Osteoblast (primary cell): Measurements from ENCODE around the gene IL26. TPM values are rescaled to one million over a fixed set of nuclear protein-coding genes. Genes with fewer than 3 reads are reported as not detected.

Source experiments
- DNase-seq: peaks from one replicate; pipeline ENCODE4 v3.0.0; 2011; ENCODE audit warnings: low spot score, mixed read lengths; ENCODE audit not compliant: insufficient read length; ENCODE audit errors: missing footprints
- H2AFZ ChIP-seq: 2 replicates; pipeline ENCODE4 v1.6.0; 2011; ENCODE audit warnings: mild to moderate bottlenecking, low read length
- H3K27ac ChIP-seq: 2 replicates; pipeline ENCODE4 v1.5.1; 2011; ENCODE audit warnings: mild to moderate bottlenecking, low read depth, low read length, moderate library complexity
- H3K27me3 ChIP-seq: 2 replicates; pipeline ENCODE4 v1.6.0; 2012; ENCODE audit warnings: mild to moderate bottlenecking, control low read depth, inconsistent platforms, low read length, moderate library complexity; ENCODE audit not compliant: insufficient read depth
- H3K36me3 ChIP-seq: 2 replicates; pipeline ENCODE4 v1.5.1; 2011; ENCODE audit warnings: mild to moderate bottlenecking, low read length, control low read depth, moderate library complexity; ENCODE audit not compliant: insufficient read depth
- H3K4me1 ChIP-seq: 2 replicates; pipeline ENCODE4 v1.5.1; 2011; ENCODE audit warnings: mild to moderate bottlenecking, low read length, control low read depth, moderate library complexity; ENCODE audit not compliant: insufficient read depth
- H3K4me2 ChIP-seq: 2 replicates; pipeline ENCODE4 v1.6.0; 2011; ENCODE audit warnings: mild to moderate bottlenecking, low read length; ENCODE audit not compliant: insufficient read depth
- H3K4me3 ChIP-seq: fragments of 200-600 bp; sonication (generic); 3 replicates; pipeline ENCODE4 v1.5.1; 2012; ENCODE audit warnings: mild to moderate bottlenecking, low read length, inconsistent platforms; ENCODE audit not compliant: insufficient read depth
- H3K79me2 ChIP-seq: 2 replicates; pipeline ENCODE4 v1.6.0; 2012; ENCODE audit warnings: mild to moderate bottlenecking, low read length, control low read depth, inconsistent platforms; ENCODE audit not compliant: insufficient read depth
- H3K9me3 ChIP-seq: 2 replicates; pipeline ENCODE4 v1.5.1; 2011; ENCODE audit warnings: low read depth, low read length, control low read depth
- H4K20me1 ChIP-seq: 2 replicates; pipeline ENCODE4 v1.6.0; 2012; ENCODE audit warnings: mild to moderate bottlenecking, low read length, control low read depth; ENCODE audit not compliant: insufficient read depth
- total RNA-seq: library from RNA; depleted of rRNA; stranded (reverse); fragments of >200 nt; gene quantifications from 2 replicates; pipeline ENCODE4 v1.2.3, GENCODE V29; 2012
- TF ChIP-seq, protein P1 (sequence below): IDR thresholded peaks from 2 replicates; pipeline ENCODE4 v1.5.1; 2011; ENCODE audit warnings: mild to moderate bottlenecking, low read depth, low read length, moderate library complexity; ENCODE audit errors: extremely low read depth

IL26 gene
- total RNA-seq, 1 donor, result 3.6 TPM

GRCh38 chr12:68240975-68241374 is 15.4 kb upstream of the IL26 start:
- Histone ChIP-seq H3K4me3 (peak overlapping the region; percentile 41), H3K79me2 (no peaks in the 10 kb centered on the region), H3K27me3 (no peaks in the 10 kb centered on the region), H3K36me3 (no peaks in the 10 kb centered on the region), H4K20me1 (no peaks in the 10 kb centered on the region), H2AFZ (peak overlapping the region; percentile 83), H3K4me1 (peaks cover 61% of the 10 kb centered on the region), H3K4me2 (peak overlapping the region; percentile 76), H3K9me3 (no peaks in the 10 kb centered on the region), H3K27ac (peak overlapping the region; percentile 94)
- TF ChIP-seq, protein P1, sequence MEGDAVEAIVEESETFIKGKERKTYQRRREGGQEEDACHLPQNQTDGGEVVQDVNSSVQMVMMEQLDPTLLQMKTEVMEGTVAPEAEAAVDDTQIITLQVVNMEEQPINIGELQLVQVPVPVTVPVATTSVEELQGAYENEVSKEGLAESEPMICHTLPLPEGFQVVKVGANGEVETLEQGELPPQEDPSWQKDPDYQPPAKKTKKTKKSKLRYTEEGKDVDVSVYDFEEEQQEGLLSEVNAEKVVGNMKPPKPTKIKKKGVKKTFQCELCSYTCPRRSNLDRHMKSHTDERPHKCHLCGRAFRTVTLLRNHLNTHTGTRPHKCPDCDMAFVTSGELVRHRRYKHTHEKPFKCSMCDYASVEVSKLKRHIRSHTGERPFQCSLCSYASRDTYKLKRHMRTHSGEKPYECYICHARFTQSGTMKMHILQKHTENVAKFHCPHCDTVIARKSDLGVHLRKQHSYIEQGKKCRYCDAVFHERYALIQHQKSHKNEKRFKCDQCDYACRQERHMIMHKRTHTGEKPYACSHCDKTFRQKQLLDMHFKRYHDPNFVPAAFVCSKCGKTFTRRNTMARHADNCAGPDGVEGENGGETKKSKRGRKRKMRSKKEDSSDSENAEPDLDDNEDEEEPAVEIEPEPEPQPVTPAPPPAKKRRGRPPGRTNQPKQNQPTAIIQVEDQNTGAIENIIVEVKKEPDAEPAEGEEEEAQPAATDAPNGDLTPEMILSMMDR, result no peak
- no peak for DNase-seq

DNA sequence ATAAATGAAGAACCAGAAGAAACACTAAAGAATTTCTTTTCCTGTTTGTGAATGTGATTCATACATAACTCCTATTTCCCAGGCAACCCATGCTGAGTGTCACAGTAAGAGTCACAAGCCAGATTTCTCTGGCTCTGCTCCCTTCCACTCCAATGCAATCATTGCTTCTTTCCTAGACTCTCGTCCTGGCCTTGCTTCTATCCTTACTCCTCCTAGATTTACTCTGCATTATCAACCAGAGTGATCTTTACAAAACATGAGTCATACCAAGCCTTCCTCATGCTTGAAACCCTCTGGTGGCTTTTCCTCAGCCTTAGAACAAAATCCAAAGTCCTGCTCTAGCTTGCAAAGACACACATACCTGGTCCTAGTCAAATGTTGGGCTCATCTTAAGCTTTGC is 14.5 kb upstream of the IL26 start:
- Histone ChIP-seq H3K9me3 (no peaks in the 10 kb centered on the region), H4K20me1 (no peaks in the 10 kb centered on the region), H3K27me3 (no peaks in the 10 kb centered on the region), H3K79me2 (no peaks in the 10 kb centered on the region), H3K4me3 (no peak overlapping the region), H3K4me2 (peak overlapping the region; percentile 76), H3K4me1 (peaks cover 54% of the 10 kb centered on the region), H3K27ac (peak overlapping the region; percentile 94), H3K36me3 (no peaks in the 10 kb centered on the region), H2AFZ (peak overlapping the region; percentile 2)
- TF ChIP-seq, protein P1, result no peak
- peak; percentile 83 for DNase-seq

DNA sequence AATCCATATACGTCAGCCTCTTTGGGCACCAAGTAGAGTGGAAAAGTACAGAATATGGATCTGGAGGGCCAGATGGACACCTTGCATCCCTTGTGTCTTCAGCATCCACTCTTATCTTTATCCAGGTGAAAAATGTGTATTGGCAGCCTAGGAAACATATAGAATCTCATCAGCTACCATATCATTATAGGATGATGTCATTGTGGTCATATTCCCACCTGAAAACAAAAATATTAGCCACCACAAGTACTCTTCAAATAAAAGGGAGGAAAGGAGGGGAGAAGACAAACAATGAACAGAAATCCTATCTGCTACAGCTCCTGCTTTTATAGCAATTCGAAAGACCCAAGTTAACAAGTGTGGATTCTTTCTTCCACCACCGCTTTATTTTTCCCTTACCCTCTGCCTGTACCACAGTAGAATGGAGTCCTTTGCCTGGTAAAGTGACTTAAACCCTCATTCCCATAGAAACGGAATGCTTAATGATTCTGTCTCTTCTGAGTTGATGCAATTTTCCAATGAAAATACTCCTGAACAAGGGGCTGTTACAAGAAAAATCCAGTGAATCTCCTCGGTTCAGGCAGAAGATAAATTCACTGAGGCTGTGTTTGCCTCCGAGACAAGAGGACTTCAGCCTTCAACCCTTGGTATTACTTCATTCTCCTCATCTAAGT is 13.8 kb upstream of the IL26 start:
- H3K27ac ChIP-seq, result peak overlapping the region; percentile 94

GRCh38 chr12:68237619-68238018 is 12.0 kb upstream of the IL26 start:
- peak overlapping the region; percentile 50 for H3K27ac ChIP-seq
- no peaks in the 10 kb centered on the region for H3K79me2 ChIP-seq
- H3K4me1 ChIP-seq, result peaks cover 51% of the 10 kb centered on the region
- no peaks in the 10 kb centered on the region for H3K36me3 ChIP-seq
- no peaks in the 10 kb centered on the region for H4K20me1 ChIP-seq
- peak overlapping the region; percentile 13 for H3K4me3 ChIP-seq
- TF ChIP-seq, protein P1, result no peak
- peak overlapping the region; percentile 75 for H2AFZ ChIP-seq
- H3K27me3 ChIP-seq, result no peaks in the 10 kb centered on the region
- H3K4me2 ChIP-seq, result peak overlapping the region; percentile 63
- peak; percentile 32 for DNase-seq
- H3K9me3 ChIP-seq, result no peaks in the 10 kb centered on the region

More for the DNA sequence above, 13.8 kb upstream of the IL26 start:
- peak overlapping the region; percentile 4 for H3K4me3 ChIP-seq
- H4K20me1 ChIP-seq, result no peaks in the 10 kb centered on the region
- H3K79me2 ChIP-seq, result no peaks in the 10 kb centered on the region
- no peaks in the 10 kb centered on the region for H3K36me3 ChIP-seq
- no peaks in the 10 kb centered on the region for H3K9me3 ChIP-seq
- H3K4me1 ChIP-seq, result peaks cover 51% of the 10 kb centered on the region
- no peak for DNase-seq
- H3K4me2 ChIP-seq, result peak overlapping the region; percentile 76
- TF ChIP-seq, protein P1, result no peak
- no peaks in the 10 kb centered on the region for H3K27me3 ChIP-seq
- peak overlapping the region; percentile 43 for H2AFZ ChIP-seq
